ENCODE results near the gene CCDC107.

GRCh38 chr9:35659340-35659739, 1.2 kb downstream of the CCDC107 start:
- TF ChIP-seq MAX (IDR thresholded peaks at IDR 0.05) (no peak), CTCF (IDR thresholded peaks at IDR 0.05; ENCODE audit: low read depth, low read length, missing input control) (no peak), FOXA1 (IDR thresholded peaks at IDR 0.05) (no peak), JUND (IDR thresholded peaks at IDR 0.05) (no peak), EGR1 (IDR thresholded peaks at IDR 0.05; ENCODE audit: low read depth in 2 of 2) (no peak), ZBTB33 (IDR thresholded peaks at IDR 0.05) (no peak), TAF1 (conservative IDR thresholded peaks at IDR 0.05) (no peak), YY1 (IDR thresholded peaks at IDR 0.05) (no peak), ATF3 (IDR thresholded peaks at IDR 0.05) (no peak), GABPA (IDR thresholded peaks at IDR 0.05 in 1 of 2, conservative IDR thresholded peaks at IDR 0.05 in 1 of 2) (no peak), SP1 (IDR thresholded peaks at IDR 0.05) (no peak)
